K562 (cell line): ENCODE data around the gene REC8. TPM values are rescaled to one million over a fixed set of nuclear protein-coding genes. Genes with fewer than 3 reads are reported as not detected.

Experiments used
- ARHGAP35 ChIP-seq: fragments of 450-650 bp; IDR thresholded peaks from 2 replicates; pipeline ENCODE4 v1.6.1; 2018; ENCODE audit not compliant: partially characterized antibody
- BCLAF1 ChIP-seq, 2 experiments: fragments of 450-650 bp in 1 of 2; IDR thresholded peaks; 2 replicates each; pipeline ENCODE4 v1.6.1; 2011 to 2017; ENCODE audit warnings: low read depth in 2 of 2, antibody characterized with exemption in 1 of 2, borderline replicate concordance in 1 of 2, low read length in 1 of 2, mild to moderate bottlenecking in 1 of 2, mixed read lengths in 1 of 2; ENCODE audit not compliant: control insufficient read depth in 1 of 2
- BRCA1 ChIP-seq, 2 experiments: fragments of 450-650 bp in 1 of 2; sonication (generic) in 1 of 2; formaldehyde crosslinking in 1 of 2; IDR thresholded peaks; 2 replicates each; pipeline versions ENCODE4 v1.5.0 to v1.6.1; 2017 to 2020; ENCODE audit warnings: mild to moderate bottlenecking in 1 of 2, missing genetic modification reagents in 1 of 2
- CC2D1A ChIP-seq: fragments of 450-650 bp; IDR thresholded peaks from 2 replicates; pipeline ENCODE4 v1.6.1; 2017; ENCODE audit warnings: mild to moderate bottlenecking
- DIDO1 ChIP-seq: fragments of 450-650 bp; IDR thresholded peaks from 2 replicates; pipeline ENCODE4 v1.6.1; 2016; ENCODE audit warnings: low read depth, missing biosample characterization, missing genetic modification characterization
- ETV6 ChIP-seq, 3 experiments: fragments of 150-350 bp in 1 of 3; sonication (generic) in 1 of 3; formaldehyde crosslinking in 1 of 3; IDR thresholded peaks; 2 replicates each; pipeline versions ENCODE4 v1.6.1 to v1.8.0; 2014 to 2022; ENCODE audit warnings: borderline replicate concordance in 2 of 3, low read depth in 2 of 3, antibody characterized with exemption in 1 of 3, low read length in 1 of 3, mild to moderate bottlenecking in 1 of 3, missing genetic modification reagents in 1 of 3
- FOXP1 ChIP-seq: sonication (generic); formaldehyde crosslinking; IDR thresholded peaks from 2 replicates; pipeline ENCODE4 v1.8.0; 2022; ENCODE audit warnings: mild to moderate bottlenecking, missing genetic modification reagents
- HBP1 ChIP-seq: fragments of 450-650 bp; formaldehyde crosslinking; IDR thresholded peaks from 2 replicates; pipeline ENCODE4 v1.4.0; 2022; ENCODE audit warnings: missing genetic modification characterization
- HMG20A ChIP-seq: fragments of 450-650 bp; formaldehyde crosslinking; conservative IDR thresholded peaks from 2 replicates; pipeline ENCODE4 v1.4.0; 2020; ENCODE audit warnings: mild to moderate bottlenecking, mixed read lengths
- HMG20B ChIP-seq: fragments of 250-450 bp; sonication (Bioruptor Pico); IDR thresholded peaks from 2 replicates; pipeline ENCODE4 v1.5.0; 2021; ENCODE audit warnings: mild to moderate bottlenecking
- ILF3 ChIP-seq: fragments of 450-650 bp; IDR thresholded peaks from 2 replicates; pipeline ENCODE4 v1.6.1; 2018; ENCODE audit warnings: antibody characterized with exemption, mild to moderate bottlenecking, moderate library complexity, borderline replicate concordance
- ILK ChIP-seq: fragments of 450-650 bp; IDR thresholded peaks from 2 replicates; pipeline ENCODE4 v1.6.1; 2016; ENCODE audit warnings: missing genetic modification characterization, low read depth, mild to moderate bottlenecking, missing compliant biosample characterization, moderate library complexity, borderline replicate concordance
- KAT8 ChIP-seq: fragments of 450-650 bp; IDR thresholded peaks from 2 replicates; pipeline ENCODE4 v1.6.1; 2016; ENCODE audit warnings: low read depth, mild to moderate bottlenecking
- MAFF ChIP-seq: IDR thresholded peaks from 2 replicates; pipeline ENCODE4 v1.6.1; 2012; ENCODE audit warnings: low read length, improper control_type of control experiment
- MCM5 ChIP-seq: fragments of 450-650 bp; IDR thresholded peaks from 2 replicates; pipeline ENCODE4 v1.6.1; 2016; ENCODE audit warnings: low read depth
- MTA1 ChIP-seq: fragments of 450-650 bp; IDR thresholded peaks from 2 replicates; pipeline ENCODE4 v1.6.1; 2017; ENCODE audit warnings: borderline replicate concordance
- PHF8 ChIP-seq: fragments of 200-600 bp; sonication (generic); IDR thresholded peaks from 2 replicates; pipeline ENCODE4 v1.6.1; 2012; ENCODE audit warnings: mixed run types, mild to moderate bottlenecking, inconsistent platforms, low read length, moderate library complexity, borderline replicate concordance
- POU5F1 ChIP-seq: fragments of 150-350 bp; IDR thresholded peaks from 2 replicates; pipeline ENCODE4 v1.6.1; 2014; ENCODE audit warnings: borderline replicate concordance, low read length, low read depth, mild to moderate bottlenecking; ENCODE audit not compliant: partially characterized antibody
- PPARD ChIP-seq: fragments of 250-450 bp; sonication (Bioruptor Pico); IDR thresholded peaks from 2 replicates; pipeline ENCODE4 v1.8.0; 2022; ENCODE audit warnings: inconsistent platforms, mild to moderate bottlenecking, moderate library complexity
- SMARCE1 ChIP-seq: fragments of 450-650 bp; IDR thresholded peaks from 2 replicates; pipeline ENCODE4 v1.7.1; 2016; ENCODE audit warnings: mild to moderate bottlenecking
- SPI1 ChIP-seq: IDR thresholded peaks from 2 replicates; pipeline ENCODE4 v1.6.1; 2011; ENCODE audit warnings: low read depth, low read length, control low read depth, borderline replicate concordance
- ZBED1 ChIP-seq: IDR thresholded peaks from 2 replicates; pipeline ENCODE4 v1.6.1; 2014
- ZBTB26 ChIP-seq: fragments of 450-650 bp; formaldehyde crosslinking; IDR thresholded peaks from 2 replicates; pipeline ENCODE4 v1.4.0; 2022; ENCODE audit warnings: missing genetic modification characterization
- polyA plus RNA-seq, 8 experiments: library from polyadenylated mRNA; depleted of rRNA in 4 of 8; stranded (reverse) in 5 of 8; unstranded in 3 of 8; fragments of >200 nt; fragmentation: Nextera tagmentation in 2 of 8; fragmentation: Illumina TruSeq in 1 of 8; extraction: Ambion mirVana in 2 of 8; extraction: Trizol in 1 of 8; gene quantifications; 2 replicates each; pipeline versions ENCODE4 v1.2.1 to v1.2.3, GENCODE V29; 2011 to 2014; ENCODE audit warnings: inconsistent platforms in 1 of 8, missing spikeins in 1 of 8
- total RNA-seq, 7 experiments: library from RNA; depleted of rRNA in 6 of 7; stranded (reverse); fragments of >200 nt in 6 of 7; fragmentation: Illumina TruSeq in 2 of 7; extraction: Trizol in 2 of 7; gene quantifications; 2 replicates each; pipeline versions ENCODE4 v1.2.1 to v1.2.3, GENCODE V29; 2011 to 2021; ENCODE audit warnings: low replicate concordance in 1 of 7

REC8 gene
- total and polyA plus RNA-seq, 9 of the 15 experiments (the other 6 are each of a cell fraction or from before 2014, with no cell fraction given), result 0.11 to 2.5 (median 0.85) TPM

GRCh38 chr14:24141097-24141880 lies 30.6 kb upstream of the REC8 start, which contains the start of gene EMC9 (continued):
- no peak for TF ChIP-seq HBP1 (CRISPR knock-in tag)
- TF ChIP-seq FOXP1 (CRISPR knock-in tag), result no peak; the same call in 1 of the 2 replicates
- TF ChIP-seq ARHGAP35, result no peak
- TF ChIP-seq BRCA1 (IDR thresholded peaks at IDR 0.05), result no peak
- no peak for TF ChIP-seq BRCA1 (CRISPR knock-in tag; IDR thresholded peaks at IDR 0.05)
- no peak for TF ChIP-seq SMARCE1
- no peak for TF ChIP-seq ZBTB26 (CRISPR knock-in tag)
- peak; percentile 100 for TF ChIP-seq CC2D1A
- TF ChIP-seq ZBED1, result no peak
- TF ChIP-seq MAFF, result no peak
- TF ChIP-seq POU5F1, result no peak
- peak; percentile 67; the same call in 1 of the 2 replicates for TF ChIP-seq PHF8
- no peak for TF ChIP-seq KAT8
- peak; percentile 76 for TF ChIP-seq SPI1
- TF ChIP-seq ILK (tag), result no peak
- TF ChIP-seq DIDO1 (tag), result no peak
- TF ChIP-seq HMG20A (CRISPR knock-in tag), result no peak
- no peak for TF ChIP-seq ILF3
- TF ChIP-seq BCLAF1 (IDR thresholded peaks at IDR 0.05; ENCODE audit: borderline replicate concordance in 1 of 2, control insufficient read depth in 1 of 2, low read depth in 2 of 2, low read length in 1 of 2), result no peak
- TF ChIP-seq MTA1, result no peak
- TF ChIP-seq ETV6 (IDR thresholded peaks at IDR 0.05; ENCODE audit: borderline replicate concordance in 1 of 2, low read depth in 2 of 2, low read length in 1 of 2), result no peak
- TF ChIP-seq ETV6 (CRISPR knock-in tag; IDR thresholded peaks at IDR 0.05; ENCODE audit: borderline replicate concordance), result no peak
- TF ChIP-seq HMG20B, result no peak
- TF ChIP-seq PPARD, result no peak
- no peak for TF ChIP-seq MCM5
